ENCODE measurements around the gene BRD8. TPM values are rescaled to one million over a fixed set of nuclear protein-coding genes. Genes with fewer than 3 reads are reported as not detected.

Gene BRD8
- total RNA-seq, 1 donor = 51.0 TPM

DNA sequence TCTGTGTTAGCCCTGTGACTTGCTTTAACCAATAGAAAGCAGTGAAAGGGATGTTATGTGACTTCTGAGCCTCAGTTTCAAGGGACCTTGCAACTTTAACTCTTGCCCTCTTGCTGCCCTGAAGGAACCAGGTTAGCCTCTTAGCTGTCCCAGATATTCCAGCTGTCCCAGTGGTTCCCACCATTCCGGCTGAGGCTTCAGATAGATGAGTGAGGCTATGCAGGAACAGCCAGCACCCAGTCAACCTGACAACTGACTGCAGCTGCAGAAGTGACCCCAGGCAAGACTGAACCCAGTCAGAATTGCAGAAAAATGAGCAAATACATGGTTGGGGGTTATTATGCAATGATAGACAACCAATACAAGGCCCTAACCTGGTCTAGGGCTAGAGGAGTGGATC, 45.1 kb upstream of the BRD8 start:
- no peak for DNase-seq (ENCODE audit: insufficient read length, low spot score, missing footprints)
- TF ChIP-seq, protein P1, sequence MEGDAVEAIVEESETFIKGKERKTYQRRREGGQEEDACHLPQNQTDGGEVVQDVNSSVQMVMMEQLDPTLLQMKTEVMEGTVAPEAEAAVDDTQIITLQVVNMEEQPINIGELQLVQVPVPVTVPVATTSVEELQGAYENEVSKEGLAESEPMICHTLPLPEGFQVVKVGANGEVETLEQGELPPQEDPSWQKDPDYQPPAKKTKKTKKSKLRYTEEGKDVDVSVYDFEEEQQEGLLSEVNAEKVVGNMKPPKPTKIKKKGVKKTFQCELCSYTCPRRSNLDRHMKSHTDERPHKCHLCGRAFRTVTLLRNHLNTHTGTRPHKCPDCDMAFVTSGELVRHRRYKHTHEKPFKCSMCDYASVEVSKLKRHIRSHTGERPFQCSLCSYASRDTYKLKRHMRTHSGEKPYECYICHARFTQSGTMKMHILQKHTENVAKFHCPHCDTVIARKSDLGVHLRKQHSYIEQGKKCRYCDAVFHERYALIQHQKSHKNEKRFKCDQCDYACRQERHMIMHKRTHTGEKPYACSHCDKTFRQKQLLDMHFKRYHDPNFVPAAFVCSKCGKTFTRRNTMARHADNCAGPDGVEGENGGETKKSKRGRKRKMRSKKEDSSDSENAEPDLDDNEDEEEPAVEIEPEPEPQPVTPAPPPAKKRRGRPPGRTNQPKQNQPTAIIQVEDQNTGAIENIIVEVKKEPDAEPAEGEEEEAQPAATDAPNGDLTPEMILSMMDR (IDR thresholded peaks at IDR 0.05; ENCODE audit: extremely low read depth, low read depth, low read length) = no peak
- Histone ChIP-seq H3K79me2 (ENCODE audit: insufficient read depth, low read length) (no peaks in the 10 kb centered on the region), H3K4me1 (ENCODE audit: insufficient read depth, low read length) (no peaks in the 10 kb centered on the region), H3K9me3 (ENCODE audit: low read depth, low read length) (no peaks in the 10 kb centered on the region), H3K4me3 (ENCODE audit: insufficient read depth, low read length) (no peak overlapping the region), H4K20me1 (ENCODE audit: insufficient read depth, low read length) (no peaks in the 10 kb centered on the region), H3K27ac (ENCODE audit: low read depth, low read length) (no peak overlapping the region), H3K4me2 (ENCODE audit: insufficient read depth, low read length) (no peak overlapping the region), H3K27me3 (ENCODE audit: insufficient read depth, low read length) (no peaks in the 10 kb centered on the region), H2AFZ (ENCODE audit: low read length) (no peak overlapping the region), H3K36me3 (ENCODE audit: insufficient read depth, low read length) (no peaks in the 10 kb centered on the region)

DNA sequence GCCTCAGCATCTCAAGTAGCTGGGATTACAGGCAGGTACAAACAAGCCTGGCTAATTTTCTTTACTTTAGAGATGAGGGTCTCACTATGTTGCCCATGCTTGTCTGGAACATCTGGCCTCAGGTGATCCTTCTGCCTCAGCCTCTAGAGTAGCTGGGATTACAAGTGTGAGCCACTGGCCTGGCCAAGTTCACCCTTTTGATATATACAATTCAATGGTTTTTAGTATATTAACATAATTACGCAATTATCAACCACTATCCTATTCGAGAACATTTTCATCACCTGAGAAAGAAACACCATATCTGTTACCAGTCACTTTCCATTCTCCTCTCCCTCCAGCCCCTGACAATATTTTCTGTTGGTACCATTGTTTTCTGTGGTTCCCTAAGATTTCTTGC, 38.4 kb upstream of the BRD8 start:
- H3K4me1 ChIP-seq (ENCODE audit: insufficient read depth, low read length) = peaks cover 14% of the 10 kb centered on the region
- H3K27ac ChIP-seq (ENCODE audit: low read depth, low read length) = no peak overlapping the region
- H2AFZ ChIP-seq (ENCODE audit: low read length) = no peak overlapping the region
- no peaks in the 10 kb centered on the region for H4K20me1 ChIP-seq (ENCODE audit: insufficient read depth, low read length)
- H3K4me3 ChIP-seq (ENCODE audit: insufficient read depth, low read length) = no peak overlapping the region
- H3K9me3 ChIP-seq (ENCODE audit: low read depth, low read length) = no peaks in the 10 kb centered on the region
- DNase-seq (ENCODE audit: insufficient read length, low spot score, missing footprints) = no peak
- TF ChIP-seq, protein P1 (IDR thresholded peaks at IDR 0.05; ENCODE audit: extremely low read depth, low read depth, low read length) = no peak
- no peak overlapping the region for H3K4me2 ChIP-seq (ENCODE audit: insufficient read depth, low read length)
- H3K27me3 ChIP-seq (ENCODE audit: insufficient read depth, low read length) = no peaks in the 10 kb centered on the region
- no peaks in the 10 kb centered on the region for H3K36me3 ChIP-seq (ENCODE audit: insufficient read depth, low read length)
- H3K79me2 ChIP-seq (ENCODE audit: insufficient read depth, low read length) = peaks cover 14% of the 10 kb centered on the region

DNA sequence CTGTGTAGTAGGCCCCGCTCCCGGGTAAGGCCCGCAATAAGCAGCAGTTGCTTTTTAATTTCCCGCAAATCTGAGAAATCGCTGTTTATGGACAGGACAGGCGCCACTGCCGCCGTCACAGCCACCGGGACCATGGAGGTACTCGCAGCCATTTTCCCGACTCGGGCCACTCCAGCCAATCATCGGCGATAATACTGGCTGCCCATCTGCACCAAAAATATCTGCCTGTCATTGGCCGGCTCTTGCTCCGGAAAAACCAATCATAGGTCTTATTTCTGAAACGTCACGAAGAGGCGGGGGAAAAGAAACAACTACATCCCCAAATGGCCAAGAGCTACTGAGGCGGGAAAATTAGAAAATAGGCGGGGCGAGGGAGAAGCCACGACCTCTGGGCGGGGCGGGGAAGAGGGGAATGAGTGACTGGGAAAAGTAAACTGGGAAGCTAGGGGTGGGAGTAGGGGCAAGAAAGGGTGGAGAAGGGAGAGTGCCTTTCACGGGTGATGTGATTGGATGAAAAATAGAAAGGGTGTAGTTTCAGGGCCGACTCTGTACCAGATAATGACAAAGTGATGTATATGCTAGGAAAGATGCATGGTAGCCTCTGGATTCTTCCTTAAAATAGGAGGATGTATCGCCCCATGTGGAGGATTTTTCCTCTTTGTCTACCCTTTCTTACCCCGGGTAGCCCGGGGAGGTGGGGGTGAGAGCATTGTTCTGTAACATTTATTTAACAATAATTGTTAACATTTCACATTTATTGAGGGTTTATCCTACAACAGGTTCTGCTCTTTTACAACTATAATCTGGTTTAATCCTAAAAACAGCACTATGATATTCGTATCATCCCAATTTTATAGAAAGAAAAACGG, 35.0 kb upstream of the BRD8 start, which contains the start of gene CDC23:
CDC23 (minus strand) TSS at position 163 of the 869 bp plus-strand sequence; CDS start at position 152, 11 bp downstream.
- DNase-seq (ENCODE audit: insufficient read length, low spot score, missing footprints) = peak; percentile 96
- no peaks in the 10 kb centered on the region for H3K9me3 ChIP-seq (ENCODE audit: low read depth, low read length)
- H3K36me3 ChIP-seq (ENCODE audit: insufficient read depth, low read length) = peaks cover 5% of the 10 kb centered on the region
- peak within 1 kb of the TSS; percentile 97 for H3K27ac ChIP-seq (ENCODE audit: low read depth, low read length)
- H3K27me3 ChIP-seq (ENCODE audit: insufficient read depth, low read length) = no peaks in the 10 kb centered on the region
- H3K4me3 ChIP-seq (ENCODE audit: insufficient read depth, low read length) = peak within 1 kb of the TSS; percentile 100
- TF ChIP-seq, protein P1 (IDR thresholded peaks at IDR 0.05; ENCODE audit: extremely low read depth, low read depth, low read length) = no peak
- H3K79me2 ChIP-seq (ENCODE audit: insufficient read depth, low read length) = peaks cover 45% of the 10 kb centered on the region
- peak within 1 kb of the TSS; percentile 100 for H2AFZ ChIP-seq (ENCODE audit: low read length)
- H3K4me2 ChIP-seq (ENCODE audit: insufficient read depth, low read length) = peak within 1 kb of the TSS; percentile 99
- peaks cover 14% of the 10 kb centered on the region for H3K4me1 ChIP-seq (ENCODE audit: insufficient read depth, low read length)
- H4K20me1 ChIP-seq (ENCODE audit: insufficient read depth, low read length) = peaks cover 4% of the 10 kb centered on the region

DNA sequence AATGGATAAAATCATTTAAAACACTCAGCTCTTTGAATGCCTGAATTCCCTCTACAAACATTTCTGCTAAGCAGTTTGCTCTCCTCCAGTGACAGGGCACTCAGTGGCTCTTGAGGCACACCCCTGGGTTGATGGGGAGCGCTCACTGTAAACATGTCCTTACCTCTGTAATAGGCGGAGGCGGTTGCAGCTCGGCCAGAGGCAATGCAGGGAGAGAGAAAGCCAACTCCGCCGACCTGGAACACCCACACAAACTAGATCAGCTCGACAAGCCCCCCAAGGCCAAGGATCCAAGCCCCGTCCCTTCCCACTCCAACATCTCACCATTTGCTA, 34.4 kb upstream of the BRD8 start:
- Histone ChIP-seq H3K9me3 (ENCODE audit: low read depth, low read length) (no peaks in the 10 kb centered on the region), H3K4me1 (ENCODE audit: insufficient read depth, low read length) (peaks cover 14% of the 10 kb centered on the region), H3K79me2 (ENCODE audit: insufficient read depth, low read length) (peaks cover 51% of the 10 kb centered on the region), H2AFZ (ENCODE audit: low read length) (peak overlapping the region; percentile 100), H3K4me2 (ENCODE audit: insufficient read depth, low read length) (peak overlapping the region; percentile 99), H4K20me1 (ENCODE audit: insufficient read depth, low read length) (peaks cover 4% of the 10 kb centered on the region), H3K4me3 (ENCODE audit: insufficient read depth, low read length) (peak overlapping the region; percentile 100), H3K27me3 (ENCODE audit: insufficient read depth, low read length) (no peaks in the 10 kb centered on the region), H3K27ac (ENCODE audit: low read depth, low read length) (peak overlapping the region; percentile 97), H3K36me3 (ENCODE audit: insufficient read depth, low read length) (peaks cover 6% of the 10 kb centered on the region)
- DNase-seq (ENCODE audit: insufficient read length, low spot score, missing footprints) = peak; percentile 45
- TF ChIP-seq, protein P1 (IDR thresholded peaks at IDR 0.05; ENCODE audit: extremely low read depth, low read depth, low read length) = no peak
